Peyer's patch (tissue), 4 donors: Measurements from ENCODE around the gene SULF2.

ENCODE experiments used
- CTCF ChIP-seq, 6 experiments: fragments of 450-650 bp in 4 of 6; fragments of 200-600 bp in 2 of 6; sonication (generic) in 1 of 6; IDR thresholded peaks; one replicate each; pipeline ENCODE4 v1.5.1; 2017 to 2019; ENCODE audit warnings: antibody characterized with exemption in 6 of 6, mild to moderate bottlenecking in 3 of 6, moderate library complexity in 1 of 6
- POLR2A ChIP-seq, 2 donors: fragments of 450-650 bp; IDR thresholded peaks; one replicate each; pipeline ENCODE4 v1.5.1; 2017; ENCODE audit warnings: antibody characterized with exemption in 2 of 2, mild to moderate bottlenecking in 2 of 2, moderate library complexity in 2 of 2

DNA sequence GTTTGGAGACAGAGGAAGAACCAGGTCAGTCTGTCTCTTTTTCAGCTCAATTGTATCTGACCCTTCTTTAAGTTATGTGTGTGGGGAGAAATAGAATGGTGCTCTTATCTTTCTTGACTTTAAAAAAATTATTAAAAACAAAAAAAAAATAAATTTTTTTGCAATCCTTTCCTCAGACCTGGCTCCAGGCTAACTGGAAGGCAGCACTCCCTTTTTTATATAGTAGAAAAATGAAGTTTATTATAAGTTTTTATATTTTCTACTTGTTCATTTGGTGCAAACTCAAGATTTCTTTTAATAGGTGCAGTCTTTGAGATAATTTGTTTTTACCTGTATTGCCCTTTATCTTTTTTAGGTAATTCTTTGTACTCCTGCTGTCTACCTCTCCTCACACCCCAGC is 129.6 kb downstream of the SULF2 start:
- TF ChIP-seq CTCF (IDR thresholded peaks at IDR 0.05) (no peak), POLR2A (IDR thresholded peaks at IDR 0.05) (no peak)
